Medulla oblongata (tissue), 1 donor: Measurements from ENCODE around the gene EIF3J.

Source experiments
- DNase-seq: peaks from one replicate; pipeline ENCODE4 v3.0.0-alpha.2; 2015; ENCODE audit errors: extremely low spot score

Gene EIF3J

DNA sequence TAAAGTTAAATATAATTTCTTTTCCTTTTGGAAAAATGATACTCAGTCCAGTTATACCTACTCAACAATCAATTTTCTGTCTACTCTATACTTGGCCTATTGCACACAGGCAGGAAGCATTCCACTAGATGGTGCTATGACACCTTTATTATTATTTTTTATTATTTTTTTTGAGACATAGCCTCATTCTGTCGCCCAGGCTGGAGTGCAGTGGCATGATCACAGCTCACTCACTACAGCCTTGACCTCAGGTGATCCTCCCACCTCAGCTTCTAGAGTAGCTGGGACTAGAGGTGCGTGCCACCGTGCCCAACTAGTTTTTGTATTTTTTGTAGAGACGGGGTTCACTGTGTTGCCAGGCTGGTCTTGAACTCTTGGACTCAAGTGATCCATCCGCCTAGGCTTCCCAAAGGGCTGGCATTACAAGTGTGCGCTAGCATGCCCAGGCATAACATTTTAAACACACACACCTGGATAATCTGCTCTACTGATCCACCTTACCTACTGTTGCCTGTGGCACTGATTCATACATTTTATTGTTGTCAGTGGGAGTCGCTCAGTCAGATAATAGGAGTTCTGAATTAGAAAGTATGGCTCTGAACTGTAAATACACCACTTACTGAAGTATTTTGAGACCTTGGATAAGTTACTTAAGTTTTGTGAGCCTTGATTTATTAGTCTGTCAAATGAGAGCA, 56.2 kb downstream of the EIF3J start:
- no peak for DNase-seq

DNA sequence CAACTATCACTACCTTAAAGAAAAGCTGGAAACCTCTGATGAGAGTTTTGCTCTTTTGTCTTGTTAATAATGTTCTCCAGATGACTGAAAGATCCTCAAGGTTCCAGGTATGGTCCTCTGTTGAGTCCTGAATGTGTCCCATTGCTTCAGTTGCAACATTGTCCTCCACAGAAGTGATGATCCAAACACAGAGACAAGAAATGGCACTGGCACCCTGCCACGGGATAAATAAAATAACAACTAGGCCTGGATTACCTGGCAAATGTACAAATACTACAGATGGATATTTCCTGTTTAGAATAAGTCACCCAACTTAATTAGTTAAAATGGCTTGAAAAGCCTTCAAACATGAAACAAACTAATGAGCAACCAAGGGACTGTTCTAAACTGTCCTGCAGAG, 58.3 kb downstream of the EIF3J start:
- no peak for DNase-seq

DNA sequence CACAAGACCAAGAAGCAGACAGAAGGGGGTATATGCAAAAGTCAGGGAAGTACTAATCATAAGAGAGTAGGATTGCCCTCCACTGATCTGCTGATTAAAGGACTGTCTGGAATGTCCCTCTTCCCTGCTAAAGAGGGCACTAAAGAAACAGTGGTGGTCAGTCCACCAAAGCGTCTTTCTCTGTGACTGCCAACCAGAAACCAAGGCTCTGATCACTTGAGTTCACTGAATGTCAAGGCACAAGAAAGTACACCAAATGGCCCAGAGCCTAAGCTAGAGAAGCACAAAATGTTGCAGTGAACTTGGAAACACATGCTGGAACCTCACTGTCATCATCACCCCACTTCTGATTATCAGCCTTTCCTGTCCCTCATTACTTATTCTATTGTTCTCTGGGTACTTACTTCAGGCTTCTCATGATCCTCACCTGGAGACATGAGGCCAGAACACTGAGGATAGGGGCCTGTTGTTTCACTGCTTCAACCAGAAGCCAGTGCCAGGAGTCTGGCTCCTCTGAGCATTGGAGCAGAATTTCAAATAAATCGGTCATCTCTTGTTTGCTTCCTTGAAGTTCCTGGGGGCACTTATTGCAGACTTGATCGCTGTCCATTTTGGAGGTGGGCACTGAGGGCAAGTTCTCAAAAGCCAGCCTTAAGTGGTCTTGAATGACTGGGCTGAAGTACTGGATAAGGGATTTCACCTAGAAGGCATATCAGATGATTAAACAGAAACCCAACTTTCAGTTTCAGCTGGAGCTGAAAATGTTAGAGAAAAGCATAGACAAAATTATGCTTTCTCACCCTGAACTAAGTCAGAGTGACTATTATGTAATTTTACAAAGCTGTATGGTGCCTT, 58.9 kb downstream of the EIF3J start:
- no peak for DNase-seq

DNA sequence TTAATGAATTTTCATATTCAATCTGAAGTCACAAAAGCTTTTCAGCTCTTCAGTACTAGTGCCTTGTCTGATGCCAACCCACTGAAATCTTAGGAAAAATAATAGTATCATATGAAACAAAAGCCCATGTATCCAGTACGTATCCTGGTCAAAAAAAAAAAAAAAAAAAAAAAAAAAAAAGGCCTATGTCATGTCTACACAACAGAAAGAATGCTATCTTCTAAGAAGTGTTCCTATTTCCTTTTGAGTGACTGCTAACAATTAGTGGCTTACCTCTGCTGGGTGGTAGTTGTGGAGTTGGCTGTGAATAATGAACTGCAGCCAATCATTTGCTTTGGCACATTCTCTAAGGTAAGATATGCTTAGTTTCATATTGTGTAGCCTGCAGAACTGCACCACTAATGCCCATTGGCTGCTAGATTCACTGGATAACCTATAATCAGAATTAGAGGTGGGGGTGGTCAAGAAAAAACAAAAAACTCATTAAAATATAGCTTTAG, 59.6 kb downstream of the EIF3J start:
- no peak for DNase-seq

DNA sequence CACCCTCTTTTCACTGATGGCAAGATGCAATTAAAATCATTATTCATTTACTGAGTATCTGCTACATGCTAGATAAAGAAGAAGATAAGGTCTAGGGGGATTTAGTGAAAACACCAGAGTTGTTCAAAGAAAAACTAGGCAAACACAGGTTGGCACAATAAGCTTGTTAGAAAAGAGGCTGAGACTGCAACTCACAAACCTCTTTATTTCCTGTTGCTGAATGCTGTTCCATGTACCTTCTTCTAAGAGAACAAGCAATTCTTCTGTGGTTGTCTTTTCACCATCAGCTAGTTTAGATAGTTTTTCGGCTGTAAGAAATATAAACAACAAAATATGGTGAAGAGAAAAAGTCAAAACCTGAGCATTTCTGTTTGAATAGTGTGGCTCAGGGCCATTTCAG, 61.1 kb downstream of the EIF3J start:
- no peak for DNase-seq

DNA sequence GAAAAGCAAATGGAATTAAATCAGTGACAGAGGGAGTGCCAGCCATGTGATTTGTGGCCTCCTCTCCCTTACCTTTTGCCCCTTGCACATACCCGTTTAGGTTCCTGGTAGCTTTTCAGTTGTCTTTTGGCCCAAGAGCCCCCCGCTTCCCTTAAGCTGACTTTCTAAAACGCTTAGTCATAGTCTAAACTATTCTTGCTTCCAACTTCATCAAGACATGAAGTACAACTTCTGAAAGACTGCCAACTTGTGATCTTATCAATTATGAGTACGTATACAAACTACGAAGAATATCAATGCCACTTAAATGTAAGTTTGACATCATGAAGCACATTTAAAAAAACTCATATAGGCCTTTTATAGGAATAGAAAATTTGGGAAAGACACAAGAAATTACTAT, 61.9 kb downstream of the EIF3J start:
- DNase-seq, result no peak

DNA sequence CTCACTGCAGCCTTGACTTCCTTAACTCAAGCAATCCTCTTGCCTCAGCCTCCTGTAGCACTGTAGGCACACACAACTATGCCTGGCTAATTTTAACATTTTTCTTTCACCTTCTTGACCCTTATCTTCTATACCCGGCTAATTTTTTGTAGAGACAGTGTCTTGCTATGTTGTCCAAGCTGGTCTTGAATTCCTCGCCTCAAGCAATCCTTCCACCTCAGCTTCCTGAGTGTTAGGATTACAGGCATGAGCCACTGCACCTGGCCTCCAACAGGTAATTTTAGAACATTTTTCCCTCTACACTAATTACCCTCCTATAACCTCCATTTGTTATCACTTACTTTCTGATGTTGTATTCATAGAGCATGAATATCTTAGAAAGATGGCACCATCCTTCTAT, 66.2 kb downstream of the EIF3J start:
- no peak for DNase-seq

DNA sequence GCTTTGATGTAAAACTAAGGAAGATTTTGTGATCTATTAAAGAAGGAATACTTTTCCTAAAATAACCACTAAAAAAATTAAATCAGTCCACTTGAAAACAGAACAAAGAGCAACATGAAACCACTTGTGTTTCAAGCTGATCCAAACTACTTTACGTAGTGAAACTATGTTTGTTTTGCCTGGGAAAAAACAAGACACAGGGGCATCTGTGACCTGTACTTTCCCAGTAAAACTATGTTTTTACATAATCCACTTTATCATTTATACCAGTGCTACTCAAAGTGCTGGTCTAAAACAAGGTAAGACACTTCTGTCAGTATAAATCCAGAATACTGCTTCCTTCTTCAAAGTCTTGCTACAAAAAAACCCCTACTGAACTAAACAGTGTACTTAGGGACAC, 69.8 kb downstream of the EIF3J start:
- DNase-seq, result no peak
